ENCODE data around the gene KRTAP5-10.
"Not testable (repeated sequence)": the region's sequence is repeated elsewhere in the genome, so short reads cannot be mapped to it uniquely, and the experiment has no call there.

KRTAP5-10 gene

DNA sequence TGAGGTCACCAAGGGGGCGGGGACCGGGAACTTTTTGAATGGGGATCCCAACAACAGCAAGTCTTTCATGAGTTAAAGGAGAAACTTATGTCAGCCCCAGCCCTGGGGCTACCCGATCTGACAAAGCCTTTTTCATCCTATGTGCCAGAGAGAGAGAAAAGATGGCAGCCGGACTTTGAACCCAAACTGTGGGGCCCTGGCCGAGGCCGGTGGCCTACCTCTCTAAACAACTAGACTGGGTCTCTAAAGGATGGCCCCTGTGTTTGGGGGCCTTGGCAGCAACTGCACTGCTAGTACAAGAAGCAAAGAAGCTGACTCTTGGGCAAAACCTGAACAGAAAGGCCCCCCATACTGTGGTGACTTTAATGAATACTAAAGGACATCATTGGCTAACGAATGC, 48.6 kb downstream of the KRTAP5-10 start:
- not testable (repeated sequence) for DNase-seq

DNA sequence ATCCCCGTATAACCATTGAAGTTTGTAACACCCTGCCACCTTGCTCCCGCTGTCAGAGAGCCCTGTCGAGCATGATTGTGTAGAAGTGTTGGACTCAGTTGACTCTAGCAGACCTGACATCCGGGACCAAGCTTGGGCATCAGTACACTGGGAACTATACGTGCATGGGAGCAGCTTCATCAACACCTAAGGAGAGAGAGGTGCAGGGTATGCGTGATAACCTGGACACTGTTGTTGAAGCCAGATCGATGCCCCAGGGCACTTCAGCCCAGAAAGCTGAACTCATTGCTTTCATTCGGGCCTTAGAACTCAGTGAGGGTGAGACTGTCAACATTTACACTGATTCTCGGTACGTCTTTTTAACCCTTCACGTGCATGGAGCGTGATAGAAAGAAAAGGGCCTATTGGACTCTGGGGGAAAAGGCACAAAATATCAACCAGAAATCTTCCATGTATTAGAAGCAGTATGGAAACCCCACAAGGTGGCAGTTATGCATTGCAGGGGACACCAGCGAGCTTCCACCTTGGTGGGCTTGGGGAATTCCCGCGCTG, 49.1 kb downstream of the KRTAP5-10 start:
- not testable (repeated sequence) for DNase-seq

DNA sequence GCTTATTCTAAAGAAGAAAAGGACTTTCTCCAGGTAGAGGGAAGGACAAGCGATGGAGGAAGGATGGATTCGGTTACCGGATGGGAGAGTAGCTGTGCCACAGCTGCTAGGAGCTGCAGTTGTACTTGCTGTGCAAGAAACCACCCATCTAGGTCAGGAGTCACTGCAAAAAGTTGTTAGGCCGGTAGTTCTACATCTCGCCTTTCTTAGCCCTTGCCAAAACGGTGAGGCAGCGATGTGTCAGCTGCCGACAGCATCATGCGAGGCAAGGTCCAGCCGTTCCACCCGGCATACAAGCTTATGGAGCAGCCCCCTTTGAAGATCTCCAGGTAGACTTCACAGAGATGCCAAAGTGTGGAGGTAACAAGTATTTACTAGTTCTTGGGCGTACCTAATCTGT, 49.6 kb downstream of the KRTAP5-10 start:
- peak; percentile 5 for DNase-seq

Measured in NCI-H510A treated with DMSO at 0.1 percent for 48 hours (cell line).